A549 (cell line): Measurements from ENCODE around the gene SLC35B3.

ENCODE experiments used
- CTCF ChIP-seq: fragments of >200 bp; sonication (Bioruptor Twin); formaldehyde crosslinking; IDR thresholded peaks from 3 replicates; pipeline ENCODE4 v1.5.1; 2016
- ELK1 ChIP-seq: fragments of 150-350 bp; IDR thresholded peaks from 2 replicates; pipeline ENCODE4 v1.6.1; 2014; ENCODE audit warnings: low read depth, mild to moderate bottlenecking, low read length
- SMC3 ChIP-seq: fragments of >200 bp; sonication (Bioruptor Twin); formaldehyde crosslinking; IDR thresholded peaks from 3 replicates; pipeline ENCODE4 v1.6.1; 2018; ENCODE audit warnings: inconsistent platforms
- USF2 ChIP-seq: fragments of 450-650 bp; IDR thresholded peaks from 2 replicates; pipeline ENCODE4 v1.6.1; 2014; ENCODE audit warnings: antibody characterized with exemption
- ZFP36 ChIP-seq: fragments of 450-650 bp; IDR thresholded peaks from 2 replicates; pipeline ENCODE4 v1.6.1; 2014; ENCODE audit warnings: borderline replicate concordance; ENCODE audit not compliant: partially characterized antibody

- TF ChIP-seq CTCF (no peak), ELK1 (no peak), ZFP36 (no peak), USF2 (no peak), SMC3 (no peak)
Observed at GRCh38 chr6:8436966-8437365, 1.6 kb upstream of the SLC35B3 start.
